ENCODE data around the gene GOLT1A. TPM values are rescaled to one million over a fixed set of nuclear protein-coding genes. Genes with fewer than 3 reads are reported as not detected.
"Not testable (repeated sequence)": the region's sequence is repeated elsewhere in the genome, so short reads cannot be mapped to it uniquely, and the experiment has no call there.

GOLT1A gene
- total RNA-seq, 1 donor from 2014 or later: not detected

GRCh38 chr1:204246876-204247275 lies 33.1 kb upstream of the GOLT1A start:
- Mint-ChIP-seq H3K4me1 (ENCODE audit: low read depth) (no peaks in the 10 kb centered on the region), H3K9me3 (ENCODE audit: low read depth) (no peaks in the 10 kb centered on the region), H3K27me3 (ENCODE audit: low read depth) (peaks cover 19% of the 10 kb centered on the region), H3K36me3 (ENCODE audit: low read depth) (no peaks in the 10 kb centered on the region), H3K4me3 (ENCODE audit: unreplicated experiment) (no peak overlapping the region), H3K27ac (ENCODE audit: unreplicated experiment) (no peak overlapping the region)
- no peak for DNase-seq (ENCODE audit: low spot score)
- no peak for TF ChIP-seq CTCF (IDR thresholded peaks at IDR 0.05)

GRCh38 chr1:204242920-204243319 lies 29.1 kb upstream of the GOLT1A start:
- DNase-seq (ENCODE audit: low spot score): no peak
- H3K4me3 Mint-ChIP-seq (ENCODE audit: unreplicated experiment): no peak overlapping the region
- H3K9me3 Mint-ChIP-seq (ENCODE audit: low read depth): no peaks in the 10 kb centered on the region
- H3K27me3 Mint-ChIP-seq (ENCODE audit: low read depth): peaks cover 15% of the 10 kb centered on the region
- no peaks in the 10 kb centered on the region for H3K4me1 Mint-ChIP-seq (ENCODE audit: low read depth)
- H3K27ac Mint-ChIP-seq (ENCODE audit: unreplicated experiment): no peak overlapping the region
- TF ChIP-seq CTCF (IDR thresholded peaks at IDR 0.05): no peak
- no peaks in the 10 kb centered on the region for H3K36me3 Mint-ChIP-seq (ENCODE audit: low read depth)

- no peak for DNase-seq (ENCODE audit: low spot score)
- Mint-ChIP-seq H3K27me3 (ENCODE audit: low read depth) (peaks cover 11% of the 10 kb centered on the region), H3K9me3 (ENCODE audit: low read depth) (no peaks in the 10 kb centered on the region), H3K27ac (ENCODE audit: unreplicated experiment) (no peak overlapping the region), H3K36me3 (ENCODE audit: low read depth) (no peaks in the 10 kb centered on the region), H3K4me1 (ENCODE audit: low read depth) (no peaks in the 10 kb centered on the region), H3K4me3 (ENCODE audit: unreplicated experiment) (no peak overlapping the region)
- TF ChIP-seq CTCF (IDR thresholded peaks at IDR 0.05): no peak
Observed at GRCh38 chr1:204241914-204242313, 28.1 kb upstream of the GOLT1A start.

- peaks cover 3% of the 10 kb centered on the region for H3K27me3 Mint-ChIP-seq (ENCODE audit: low read depth)
- no peak overlapping the region for H3K4me3 Mint-ChIP-seq (ENCODE audit: unreplicated experiment)
- no peak for DNase-seq (ENCODE audit: low spot score)
- H3K9me3 Mint-ChIP-seq (ENCODE audit: low read depth): peaks cover 5% of the 10 kb centered on the region
- H3K36me3 Mint-ChIP-seq (ENCODE audit: low read depth): peaks cover 2% of the 10 kb centered on the region
- TF ChIP-seq CTCF (IDR thresholded peaks at IDR 0.05): no peak
- no peaks in the 10 kb centered on the region for H3K4me1 Mint-ChIP-seq (ENCODE audit: low read depth)
- no peak overlapping the region for H3K27ac Mint-ChIP-seq (ENCODE audit: unreplicated experiment)
Observed at GRCh38 chr1:204241050-204241449, 27.3 kb upstream of the GOLT1A start.

GRCh38 chr1:204240233-204240632 lies 26.4 kb upstream of the GOLT1A start:
- peaks cover 8% of the 10 kb centered on the region for H3K9me3 Mint-ChIP-seq (ENCODE audit: low read depth)
- no peaks in the 10 kb centered on the region for H3K27me3 Mint-ChIP-seq (ENCODE audit: low read depth)
- no peak for TF ChIP-seq CTCF (IDR thresholded peaks at IDR 0.05)
- H3K4me3 Mint-ChIP-seq (ENCODE audit: unreplicated experiment): no peak overlapping the region
- H3K4me1 Mint-ChIP-seq (ENCODE audit: low read depth): no peaks in the 10 kb centered on the region
- no peak overlapping the region for H3K27ac Mint-ChIP-seq (ENCODE audit: unreplicated experiment)
- H3K36me3 Mint-ChIP-seq (ENCODE audit: low read depth): peaks cover 3% of the 10 kb centered on the region
- no peak for DNase-seq (ENCODE audit: low spot score)

GRCh38 chr1:204239401-204239800 lies 25.6 kb upstream of the GOLT1A start:
- H3K36me3 Mint-ChIP-seq (ENCODE audit: low read depth); H3K4me1 Mint-ChIP-seq (ENCODE audit: low read depth); H3K4me3 Mint-ChIP-seq (ENCODE audit: unreplicated experiment); H3K9me3 Mint-ChIP-seq (ENCODE audit: low read depth); H3K27ac Mint-ChIP-seq (ENCODE audit: unreplicated experiment); DNase-seq (ENCODE audit: low spot score); H3K27me3 Mint-ChIP-seq (ENCODE audit: low read depth): not testable (repeated sequence)

GRCh38 chr1:204238520-204238919 lies 24.7 kb upstream of the GOLT1A start:
- DNase-seq (ENCODE audit: low spot score); H3K36me3 Mint-ChIP-seq (ENCODE audit: low read depth); H3K9me3 Mint-ChIP-seq (ENCODE audit: low read depth); H3K27me3 Mint-ChIP-seq (ENCODE audit: low read depth); H3K4me1 Mint-ChIP-seq (ENCODE audit: low read depth); H3K27ac Mint-ChIP-seq (ENCODE audit: unreplicated experiment); H3K4me3 Mint-ChIP-seq (ENCODE audit: unreplicated experiment): not testable (repeated sequence)

- H3K36me3 Mint-ChIP-seq (ENCODE audit: low read depth); H3K4me1 Mint-ChIP-seq (ENCODE audit: low read depth); H3K27ac Mint-ChIP-seq (ENCODE audit: unreplicated experiment); H3K27me3 Mint-ChIP-seq (ENCODE audit: low read depth); H3K9me3 Mint-ChIP-seq (ENCODE audit: low read depth); DNase-seq (ENCODE audit: low spot score); H3K4me3 Mint-ChIP-seq (ENCODE audit: unreplicated experiment): not testable (repeated sequence)
Observed at GRCh38 chr1:204237515-204237914, 23.7 kb upstream of the GOLT1A start.

Data from chondrocyte (in vitro differentiated cells).